T-helper 1 cell treated with Interleukin-12 subunit alpha and Interleukin-12 subunit beta and Interleukin-4 antibody, amounts not matched to agents 30 ng/mL and 1 ng/mL, for 36 hours (primary cell): Measurements from ENCODE around the gene TAGLN3. TPM values are rescaled to one million over a fixed set of nuclear protein-coding genes. Genes with fewer than 3 reads are reported as not detected.
"Not testable (repeated sequence)": the region's sequence is repeated elsewhere in the genome, so short reads cannot be mapped to it uniquely, and the experiment has no call there.

Experiments used
- intact Hi-C: fragments of 100-400 bp; cut with micrococcal nuclease; formaldehyde crosslinking; loops from one replicate; pipeline ENCODE4 v1.15.1; 2024
- total RNA-seq: library from RNA; stranded (reverse); gene quantifications from 2 replicates; pipeline ENCODE4 v1.2.3, GENCODE V29; 2022

Gene TAGLN3
- total RNA-seq, 1 donor from 2014 or later: 0.66 TPM

- intact Hi-C loops: no loop called here
Measured at GRCh38 chr3:112007633-112008032, 8.9 kb downstream of the TAGLN3 start.

GRCh38 chr3:112009670-112010069 is 10.9 kb downstream of the TAGLN3 start:
- intact Hi-C loops: no loop called here

- intact Hi-C loops: no loop called here
Measured at GRCh38 chr3:112010636-112011035, 11.9 kb downstream of the TAGLN3 start.

GRCh38 chr3:112011376-112011940 is 12.7 kb downstream of the TAGLN3 start:
- intact Hi-C loops: no loop called here

- intact Hi-C loops: no loop called here
Measured at GRCh38 chr3:112012205-112012992, 13.7 kb downstream of the TAGLN3 start.

GRCh38 chr3:112013058-112013783 is 14.5 kb downstream of the TAGLN3 start:
- intact Hi-C loops: loop anchor here (1.0 kb wide), 5 partner anchors 24 to 344 kb away; no protein-coding TSS in a partner anchor

- intact Hi-C loops: loop anchor here (1.0 kb wide), 5 partner anchors 24 to 344 kb away; no protein-coding TSS in a partner anchor
Measured at GRCh38 chr3:112013784-112014143, 15.0 kb downstream of the TAGLN3 start.

- intact Hi-C loops: no loop called here
Measured at GRCh38 chr3:112017091-112017490, 18.4 kb downstream of the TAGLN3 start.

- intact Hi-C loops: no loop called here
Measured at GRCh38 chr3:112018712-112019111, 20.0 kb downstream of the TAGLN3 start.

GRCh38 chr3:112019716-112020115 is 21.0 kb downstream of the TAGLN3 start:
- intact Hi-C loops: no loop called here

GRCh38 chr3:112020674-112021085 is 22.0 kb downstream of the TAGLN3 start:
- intact Hi-C loops: no loop called here

GRCh38 chr3:112027142-112027541 is 28.4 kb downstream of the TAGLN3 start:
- intact Hi-C loops: no loop called here

- intact Hi-C loops: no loop called here
Measured at GRCh38 chr3:112027826-112028225, 29.1 kb downstream of the TAGLN3 start.

GRCh38 chr3:112030901-112031300 is 32.2 kb downstream of the TAGLN3 start:
- intact Hi-C loops: no loop called here

- intact Hi-C loops: no loop called here
Measured at GRCh38 chr3:112032098-112032731, 33.5 kb downstream of the TAGLN3 start.

- intact Hi-C loops: no loop called here
Measured at GRCh38 chr3:112034436-112034835, 35.7 kb downstream of the TAGLN3 start, which contains the start of gene TMPRSS7. TSS of gene TMPRSS7 (plus strand) at chr3:112034736. CDS start at chr3:112034846, 110 bp downstream.

GRCh38 chr3:112035241-112035640 is 36.5 kb downstream of the TAGLN3 start:
- intact Hi-C loops: no loop called here

- intact Hi-C loops: not testable (repeated sequence)
Measured at GRCh38 chr3:112037194-112037593, 38.5 kb downstream of the TAGLN3 start.

- intact Hi-C loops: no loop called here
Measured at GRCh38 chr3:112038863-112039262, 40.1 kb downstream of the TAGLN3 start.

- intact Hi-C loops: no loop called here
Measured at GRCh38 chr3:112041321-112041720, 42.6 kb downstream of the TAGLN3 start.

- intact Hi-C loops: loop anchor here (1.0 kb wide), 5 partner anchors 29 to 374 kb away; partner anchors contain the start of gene C3orf52
Measured at GRCh38 chr3:112042842-112043280, 44.1 kb downstream of the TAGLN3 start.
